Measurements from ENCODE around the gene SLC7A10. TPM values are rescaled to one million over a fixed set of nuclear protein-coding genes. Genes with fewer than 3 reads are reported as not detected.
"Not testable (repeated sequence)": the region's sequence is repeated elsewhere in the genome, so short reads cannot be mapped to it uniquely, and the experiment has no call there.

The SLC7A10 gene
- total RNA-seq, 2 experiments from 2014 or later, result not detected

GRCh38 chr19:33214596-33214995 is 11.1 kb downstream of the SLC7A10 start:
- no peak for ATAC-seq
- no peak for TF ChIP-seq CTCF (IDR thresholded peaks at IDR 0.05)
- DNase-seq, result no peak
- POLR2A ChIA-PET, result no interaction called here
- Mint-ChIP-seq H3K4me1 (ENCODE audit: low read depth) (no peaks in the 10 kb centered on the region), H3K4me3 (no peak overlapping the region), H3K9me3 (no peaks in the 10 kb centered on the region), H3K27ac (no peak overlapping the region), H3K27me3 (no peaks in the 10 kb centered on the region), H3K36me3 (ENCODE audit: low read depth) (no peaks in the 10 kb centered on the region)
- intact Hi-C loops (cut with micrococcal nuclease), result no loop called here
- CTCF ChIA-PET, result interaction anchor here (0.9 to 1.5 kb wide), 2 partner anchors 21 to 38 kb away, joined by 3 to 4 read pairs; no protein-coding TSS in a partner anchor

DNA sequence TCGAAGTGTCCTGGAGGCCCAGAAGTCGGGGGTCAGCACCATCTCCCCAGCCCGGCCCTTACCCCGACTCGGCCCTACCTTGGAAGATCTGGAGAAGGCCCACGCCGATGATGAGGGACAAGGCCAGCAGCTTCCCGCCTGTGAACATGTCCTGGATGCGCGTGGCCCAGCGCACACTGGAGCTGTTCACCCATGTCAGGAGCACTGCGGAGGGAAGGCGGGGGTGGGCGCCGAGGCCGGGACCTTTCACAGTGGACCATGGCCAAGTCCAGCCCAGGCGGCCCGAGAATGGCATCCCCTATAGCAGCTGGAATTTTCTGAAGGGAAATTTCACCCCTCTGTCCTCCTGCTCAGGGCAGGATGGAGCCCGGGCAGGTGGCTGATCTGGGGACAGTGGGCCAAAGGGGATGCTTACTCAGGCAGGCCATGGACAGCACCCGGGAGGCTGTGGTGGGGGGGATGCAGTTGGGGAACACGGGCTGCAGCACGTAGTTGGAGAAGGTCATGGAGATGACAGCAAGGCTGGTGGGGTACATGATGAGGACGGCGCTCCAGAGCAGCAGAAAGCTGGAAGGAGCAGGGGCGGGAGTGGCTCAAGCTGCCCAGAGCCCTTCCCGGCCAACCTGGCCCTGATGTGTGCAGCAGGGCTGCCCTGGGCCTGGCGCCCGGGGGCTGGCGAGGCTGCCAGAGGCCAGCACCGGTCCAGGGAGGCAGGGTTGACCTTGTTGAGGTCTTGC is 13.0 kb downstream of the SLC7A10 start:
- POLR2A ChIA-PET, result no interaction called here
- Mint-ChIP-seq H3K9me3 (no peaks in the 10 kb centered on the region), H3K27ac (no peak overlapping the region), H3K4me1 (ENCODE audit: low read depth) (no peaks in the 10 kb centered on the region), H3K36me3 (ENCODE audit: low read depth) (no peaks in the 10 kb centered on the region), H3K4me3 (no peak overlapping the region), H3K27me3 (no peaks in the 10 kb centered on the region)
- no peak for DNase-seq
- TF ChIP-seq CTCF (IDR thresholded peaks at IDR 0.05), result no peak
- CTCF ChIA-PET, result no interaction called here
- intact Hi-C loops (cut with micrococcal nuclease), result no loop called here
- no peak for ATAC-seq

DNA sequence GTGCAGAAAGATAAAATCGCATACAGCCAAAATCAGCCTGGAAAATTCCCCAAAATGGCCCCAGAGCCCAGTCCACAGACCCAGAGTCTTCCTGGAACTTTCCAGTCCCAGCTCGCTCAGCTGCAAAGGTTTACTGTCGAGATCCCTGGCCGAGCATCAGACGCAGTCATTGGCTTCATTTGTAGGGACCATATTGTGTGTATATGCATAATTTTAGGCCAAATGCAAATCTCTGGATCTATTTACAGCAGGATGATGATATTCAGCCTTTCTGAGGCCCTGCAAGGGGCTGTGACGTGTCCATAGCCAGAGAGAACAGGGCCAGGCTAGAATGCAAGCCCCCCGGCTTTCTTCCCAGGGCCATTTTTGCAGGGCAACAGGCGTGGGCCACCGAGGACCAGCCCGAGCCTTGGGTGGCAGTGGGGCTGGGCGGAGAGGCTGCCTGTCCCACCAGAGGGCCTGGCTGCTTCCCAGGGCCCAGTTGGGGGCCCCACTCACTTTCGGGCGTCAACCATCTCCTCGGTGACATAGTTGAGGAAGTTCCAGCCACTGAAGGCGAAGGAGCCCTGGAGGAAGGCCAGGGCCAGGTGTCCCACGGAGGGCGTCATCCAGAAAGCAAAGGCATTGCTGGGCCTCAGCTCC is 13.7 kb downstream of the SLC7A10 start:
- H3K27ac Mint-ChIP-seq, result no peak overlapping the region
- no peak for ATAC-seq

DNA sequence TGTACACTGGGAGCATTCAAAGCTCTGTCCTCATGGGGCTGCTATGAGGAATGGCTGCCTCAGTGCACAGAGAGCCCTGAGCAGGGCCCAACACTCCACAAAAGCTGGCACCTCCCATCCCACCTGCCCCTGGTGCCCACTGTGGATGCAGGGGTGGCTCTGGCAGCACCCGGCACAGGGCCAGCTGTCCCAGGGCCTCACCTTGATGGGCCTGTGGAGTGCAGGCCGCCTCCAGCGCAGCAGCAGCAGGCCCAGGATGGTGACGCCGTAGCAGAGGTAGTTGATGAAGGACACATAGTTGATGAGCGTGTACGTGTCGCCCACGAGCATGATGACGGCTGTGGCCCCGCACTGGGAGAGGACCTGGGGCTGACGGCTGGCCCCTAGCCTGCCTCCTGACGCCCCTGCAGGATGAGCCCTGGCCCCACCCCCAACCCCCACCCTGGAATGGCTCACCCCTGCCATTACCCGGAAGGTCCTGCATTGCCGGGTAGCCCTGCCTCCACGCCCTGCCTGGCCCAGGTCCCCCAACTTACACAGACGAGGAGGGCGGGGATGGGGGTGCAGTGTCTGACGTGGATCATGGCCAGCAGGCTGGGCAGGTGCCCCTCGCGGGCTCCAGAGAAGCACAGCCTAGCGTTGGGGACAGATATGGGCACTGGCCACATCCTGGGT is 15.2 kb downstream of the SLC7A10 start:
- H3K4me1 Mint-ChIP-seq (ENCODE audit: low read depth), result no peaks in the 10 kb centered on the region
- H3K27ac Mint-ChIP-seq, result no peak overlapping the region
- intact Hi-C loops (cut with micrococcal nuclease), result no loop called here
- no peak overlapping the region for H3K4me3 Mint-ChIP-seq
- ATAC-seq (no peak), DNase-seq (no peak)
- no peak for TF ChIP-seq CTCF (IDR thresholded peaks at IDR 0.05)
- POLR2A ChIA-PET, result interaction anchor here (0.7 kb wide), 1 partner anchor 168 kb away, joined by 3 read pairs; no protein-coding TSS in a partner anchor
- CTCF ChIA-PET, result interaction anchor here (1.0 kb wide), 1 partner anchor 25 kb away, joined by 3 read pairs; no protein-coding TSS in a partner anchor
- H3K9me3 Mint-ChIP-seq, result no peaks in the 10 kb centered on the region
- no peaks in the 10 kb centered on the region for H3K36me3 Mint-ChIP-seq (ENCODE audit: low read depth)
- H3K27me3 Mint-ChIP-seq, result no peaks in the 10 kb centered on the region

More for the DNA sequence above, 13.7 kb downstream of the SLC7A10 start:
- Mint-ChIP-seq H3K4me3 (no peak overlapping the region), H3K4me1 (ENCODE audit: low read depth) (no peaks in the 10 kb centered on the region), H3K27me3 (no peaks in the 10 kb centered on the region), H3K36me3 (ENCODE audit: low read depth) (no peaks in the 10 kb centered on the region), H3K9me3 (no peaks in the 10 kb centered on the region)
- POLR2A ChIA-PET, result no interaction called here
- CTCF ChIA-PET, result no interaction called here
- intact Hi-C loops (cut with micrococcal nuclease), result no loop called here
- DNase-seq, result no peak
- TF ChIP-seq CTCF (IDR thresholded peaks at IDR 0.05), result no peak

- intact Hi-C loops (cut with micrococcal nuclease); POLR2A ChIA-PET; H3K27me3 Mint-ChIP-seq; H3K4me3 Mint-ChIP-seq; DNase-seq; H3K9me3 Mint-ChIP-seq; H3K36me3 Mint-ChIP-seq (ENCODE audit: low read depth); ATAC-seq; H3K27ac Mint-ChIP-seq; H3K4me1 Mint-ChIP-seq (ENCODE audit: low read depth): not testable (repeated sequence)
- CTCF ChIA-PET, result interaction anchor here (1.0 kb wide), 1 partner anchor 25 kb away, joined by 3 read pairs; no protein-coding TSS in a partner anchor
Observed at GRCh38 chr19:33209850-33210230, 15.8 kb downstream of the SLC7A10 start.

All from activated CD8-positive, alpha-beta T cell treated with anti-CD3 and anti-CD28 coated beads for 36 hours (primary cell).